ENCODE results near the gene CRHR2.

- TF ChIP-seq POLR2AphosphoS5 (IDR thresholded peaks at IDR 0.05; ENCODE audit: insufficient read depth in 1 of 2, low read depth in 1 of 2) (no peak), CTCF (IDR thresholded peaks at IDR 0.05) (no peak), POLR2A (IDR thresholded peaks at IDR 0.05) (no peak)
Measured at GRCh38 chr7:30652698-30653641, 29.3 kb downstream of the CRHR2 start.

Data from vagina (tissue), 2 donors.